Measurements from ENCODE around the gene FLRT1. TPM values are rescaled to one million over a fixed set of nuclear protein-coding genes. Genes with fewer than 3 reads are reported as not detected.

Gene FLRT1
- polyA plus RNA-seq, 1 experiment, result 0.17 TPM

GRCh38 chr11:64000740-64001483, 34.8 kb upstream of the FLRT1 start:
- no peak overlapping the region for H3K27ac ChIP-seq (ENCODE audit: low read depth, low read length)
- H3K4me3 ChIP-seq (ENCODE audit: low read depth, low read length), result peak overlapping the region; percentile 32; the same call in 1 of the 2 replicates
- CTCF ChIA-PET, result interaction anchor here (0.8 to 4.5 kb wide), 17 partner anchors 10 to 303 kb away, joined by 3 to 154 read pairs (median 4); partner anchors contain the start of genes MACROD1 and OTUB1
- DNase-seq (ENCODE audit: low read depth, low spot score), result no peak
- H3K9me3 ChIP-seq (ENCODE audit: control insufficient read depth, insufficient read depth, low read length), result no peaks in the 10 kb centered on the region; the same call in 1 of the 2 replicates
- no peak for TF ChIP-seq CTCF (IDR thresholded peaks at IDR 0.05; ENCODE audit: low read depth, low read length)
- H3K27me3 ChIP-seq (ENCODE audit: control insufficient read depth, insufficient read depth, low read length), result no peaks in the 10 kb centered on the region
- POLR2A ChIA-PET, result interaction anchor here (0.7 to 1.7 kb wide), 4 partner anchors 15 to 148 kb away, joined by 3 to 4 read pairs (median 4); no protein-coding TSS in a partner anchor

GRCh38 chr11:64001484-64002420, 34.0 kb upstream of the FLRT1 start:
- TF ChIP-seq CTCF (IDR thresholded peaks at IDR 0.05; ENCODE audit: low read depth, low read length), result no peak
- H3K27ac ChIP-seq (ENCODE audit: low read depth, low read length), result no peak overlapping the region
- no peaks in the 10 kb centered on the region; the same call in 1 of the 2 replicates for H3K9me3 ChIP-seq (ENCODE audit: control insufficient read depth, insufficient read depth, low read length)
- no peak for DNase-seq (ENCODE audit: low read depth, low spot score)
- POLR2A ChIA-PET, result no interaction called here
- CTCF ChIA-PET, result interaction anchor here (0.6 to 4.5 kb wide), 8 partner anchors 11 to 302 kb away, joined by 3 to 154 read pairs (median 4); no protein-coding TSS in a partner anchor
- H3K4me3 ChIP-seq (ENCODE audit: low read depth, low read length), result no peak overlapping the region
- H3K27me3 ChIP-seq (ENCODE audit: control insufficient read depth, insufficient read depth, low read length), result no peaks in the 10 kb centered on the region

- H3K27me3 ChIP-seq (ENCODE audit: control insufficient read depth, insufficient read depth, low read length), result no peaks in the 10 kb centered on the region
- CTCF ChIA-PET, result interaction anchor here (1.3 kb wide), 1 partner anchor 144 kb away, joined by 6 read pairs; no protein-coding TSS in a partner anchor
- POLR2A ChIA-PET, result no interaction called here
Measured at GRCh38 chr11:64003807-64004589, 31.7 kb upstream of the FLRT1 start.

GRCh38 chr11:64004590-64004984, 31.1 kb upstream of the FLRT1 start:
- no peak for TF ChIP-seq CTCF (IDR thresholded peaks at IDR 0.05; ENCODE audit: low read depth, low read length)
- CTCF ChIA-PET, result interaction anchor here (1.3 to 1.8 kb wide), 2 partner anchors 143 to 145 kb away, joined by 5 to 6 read pairs; no protein-coding TSS in a partner anchor
- no peak overlapping the region for H3K4me3 ChIP-seq (ENCODE audit: low read depth, low read length)
- H3K27me3 ChIP-seq (ENCODE audit: control insufficient read depth, insufficient read depth, low read length), result no peaks in the 10 kb centered on the region
- POLR2A ChIA-PET, result no interaction called here
- no peak overlapping the region for H3K27ac ChIP-seq (ENCODE audit: low read depth, low read length)
- no peak for DNase-seq (ENCODE audit: low read depth, low spot score)
- peaks cover 5% of the 10 kb centered on the region; the same call in 1 of the 2 replicates for H3K9me3 ChIP-seq (ENCODE audit: control insufficient read depth, insufficient read depth, low read length)

More at GRCh38 chr11:64003807-64004589, 31.7 kb upstream of the FLRT1 start:
- no peak overlapping the region for H3K27ac ChIP-seq (ENCODE audit: low read depth, low read length)
- TF ChIP-seq CTCF (IDR thresholded peaks at IDR 0.05; ENCODE audit: low read depth, low read length), result no peak
- no peak for DNase-seq (ENCODE audit: low read depth, low spot score)
- H3K9me3 ChIP-seq (ENCODE audit: control insufficient read depth, insufficient read depth, low read length), result no peaks in the 10 kb centered on the region; the same call in 1 of the 2 replicates
- H3K4me3 ChIP-seq (ENCODE audit: low read depth, low read length), result no peak overlapping the region
